HG03575 (cell line): ENCODE results near the gene ANTXR2.

Experiments
- ATAC-seq: cut with Tn5 transposase; IDR thresholded peaks from one replicate; pipeline ENCODE4 v1.9.1; 2021; ENCODE audit not compliant: unreplicated experiment, insufficient number of reproducible peaks, low FRiP score; ENCODE audit errors: extremely low read depth

Gene ANTXR2

GRCh38 chr4:79958466-79959264, 114.4 kb downstream of the ANTXR2 start:
- no peak for ATAC-seq

DNA sequence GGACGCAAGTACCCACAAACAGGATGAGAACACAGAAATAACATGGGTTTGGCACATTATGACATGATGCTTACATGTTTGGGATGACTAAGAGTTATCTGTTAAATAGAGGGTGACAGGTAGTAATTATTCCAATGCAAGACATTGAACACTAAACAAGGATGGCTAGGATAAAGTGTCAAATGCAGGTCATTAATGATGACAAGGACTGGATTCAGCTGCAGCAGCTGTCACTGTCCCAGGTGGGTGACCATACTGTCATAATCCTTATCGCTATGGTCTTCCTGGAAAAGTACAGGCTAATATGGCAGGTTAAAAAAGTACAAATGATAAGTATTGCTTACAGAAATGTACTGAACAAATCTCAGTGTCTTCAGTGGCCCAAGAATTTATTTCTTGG, 123.9 kb downstream of the ANTXR2 start:
- no peak for ATAC-seq

DNA sequence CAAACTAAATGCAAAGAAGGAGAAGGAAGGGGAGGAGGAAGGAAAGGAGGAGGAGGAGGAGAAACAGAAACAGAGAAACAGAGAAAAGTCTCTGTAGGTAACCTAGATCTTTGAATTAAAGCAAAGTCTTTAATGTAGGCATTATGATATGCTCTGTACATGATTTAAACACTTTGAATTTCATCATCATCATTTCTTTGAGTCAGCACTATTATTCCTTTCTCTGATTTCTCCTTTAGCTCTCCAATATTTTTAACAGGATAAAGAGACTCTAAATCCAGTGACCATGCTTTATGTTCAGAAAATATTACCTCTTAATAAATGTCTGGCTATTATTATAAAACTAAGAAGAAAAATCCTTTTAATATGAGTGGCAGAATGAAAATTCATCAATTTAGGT, 124.3 kb downstream of the ANTXR2 start:
- ATAC-seq, result no peak

- ATAC-seq, result no peak
Measured at GRCh38 chr4:79948261-79948660, 124.8 kb downstream of the ANTXR2 start.

- ATAC-seq, result no peak
Measured at GRCh38 chr4:79947386-79947785, 125.6 kb downstream of the ANTXR2 start.

GRCh38 chr4:79935274-79935673, 137.8 kb downstream of the ANTXR2 start:
- ATAC-seq, result no peak

DNA sequence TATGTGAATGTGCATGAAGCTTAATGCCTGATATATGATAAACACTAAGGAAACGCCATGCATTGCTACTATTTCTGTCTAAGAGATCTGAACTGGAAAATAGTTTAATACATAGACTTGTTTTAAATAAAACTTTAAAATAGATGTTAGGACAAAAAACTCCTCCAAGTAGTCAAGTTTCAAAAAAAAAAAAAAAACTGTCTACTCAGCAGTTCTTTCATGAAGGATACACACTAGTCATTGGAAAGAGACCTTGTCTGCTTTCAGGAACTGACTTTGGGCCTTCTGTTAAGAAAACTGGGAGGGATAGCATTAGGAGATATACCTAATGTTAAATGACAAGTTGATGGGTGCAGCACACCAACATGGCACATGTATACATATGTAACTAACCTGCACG, 138.4 kb downstream of the ANTXR2 start:
- no peak for ATAC-seq

DNA sequence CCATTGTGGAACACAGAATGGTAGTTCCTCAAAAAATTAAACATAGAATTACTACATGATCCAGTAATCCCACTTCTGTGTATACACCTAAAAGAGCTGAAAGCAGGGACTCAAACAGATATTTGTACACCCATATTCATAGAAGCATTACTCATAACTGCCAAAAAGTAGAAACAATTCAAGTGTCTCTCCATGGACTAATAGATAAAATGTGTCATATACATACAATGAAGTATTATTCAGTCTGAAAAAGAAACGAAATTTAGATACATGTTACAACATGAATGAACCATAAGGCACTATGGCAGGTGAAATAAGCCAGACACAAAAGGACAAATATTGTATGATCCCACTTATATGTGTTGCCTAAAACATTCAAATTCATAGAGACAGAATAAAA, 145.1 kb downstream of the ANTXR2 start:
- no peak for ATAC-seq

GRCh38 chr4:79923281-79923680, 149.7 kb downstream of the ANTXR2 start:
- no peak for ATAC-seq

- no peak for ATAC-seq
Measured at GRCh38 chr4:79922011-79922410, 151.0 kb downstream of the ANTXR2 start.

GRCh38 chr4:79920163-79920853, 152.7 kb downstream of the ANTXR2 start:
- ATAC-seq, result no peak

- no peak for ATAC-seq
Measured at GRCh38 chr4:79918292-79918691, 154.7 kb downstream of the ANTXR2 start.

GRCh38 chr4:79917246-79917645, 155.8 kb downstream of the ANTXR2 start:
- ATAC-seq, result no peak

GRCh38 chr4:79915246-79915645, 157.8 kb downstream of the ANTXR2 start:
- no peak for ATAC-seq

DNA sequence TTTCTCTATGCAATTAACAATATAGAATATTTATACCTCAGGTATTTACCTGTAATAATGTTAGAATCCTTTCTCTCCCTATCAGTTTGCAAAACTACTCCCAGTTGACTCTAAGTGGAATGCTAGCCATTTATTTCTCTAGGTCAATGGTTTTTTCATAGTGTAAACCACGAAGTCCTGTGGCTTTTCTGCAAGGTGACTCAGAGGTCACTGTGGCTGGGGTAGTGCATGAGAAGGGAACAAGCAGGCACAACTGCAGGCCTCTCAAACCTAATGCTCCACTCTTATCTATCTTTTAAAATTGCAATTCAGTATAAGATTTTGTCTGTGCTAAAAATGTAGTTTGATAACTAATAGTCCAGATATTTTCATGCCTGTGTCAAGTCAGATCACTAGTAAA, 159.4 kb downstream of the ANTXR2 start:
- ATAC-seq, result no peak

DNA sequence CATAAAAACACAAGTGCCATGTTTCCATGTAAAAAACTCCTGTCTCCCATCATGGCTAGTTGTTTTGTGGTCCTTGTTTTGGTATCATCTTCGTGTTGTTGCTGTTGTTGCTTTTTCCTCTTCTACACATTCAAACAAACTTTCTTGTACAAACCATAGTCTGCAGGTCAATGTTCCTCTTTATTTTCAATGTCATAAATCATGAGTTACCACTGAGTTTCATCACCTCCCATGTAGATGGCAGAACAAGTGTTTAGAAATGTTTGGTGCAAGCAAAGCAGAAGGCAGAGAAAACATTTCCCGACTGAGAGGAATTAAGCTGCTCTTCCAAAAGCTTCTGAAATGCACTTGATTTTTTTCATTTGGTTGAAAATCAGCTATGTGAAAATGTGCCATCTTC, 166.0 kb downstream of the ANTXR2 start:
- ATAC-seq, result no peak

DNA sequence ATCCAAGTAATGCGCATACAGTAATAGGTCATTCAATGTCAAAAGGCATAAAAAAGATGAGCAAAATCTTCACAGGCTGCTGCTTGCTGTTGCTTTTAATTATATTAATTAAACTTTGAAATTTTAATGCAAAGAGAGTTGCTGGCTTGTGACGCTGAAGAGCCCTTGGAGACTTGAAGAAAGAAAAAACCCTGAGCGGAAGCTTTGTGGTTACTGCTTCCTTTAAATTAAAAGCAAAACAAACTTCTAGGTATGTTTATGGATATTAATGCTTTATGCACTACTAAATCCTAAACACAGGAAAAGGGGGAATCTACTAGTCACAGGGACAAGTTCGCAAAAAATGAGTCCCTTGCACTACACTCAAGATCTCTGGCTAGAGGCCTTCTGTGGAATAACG, 166.7 kb downstream of the ANTXR2 start:
- ATAC-seq, result no peak

DNA sequence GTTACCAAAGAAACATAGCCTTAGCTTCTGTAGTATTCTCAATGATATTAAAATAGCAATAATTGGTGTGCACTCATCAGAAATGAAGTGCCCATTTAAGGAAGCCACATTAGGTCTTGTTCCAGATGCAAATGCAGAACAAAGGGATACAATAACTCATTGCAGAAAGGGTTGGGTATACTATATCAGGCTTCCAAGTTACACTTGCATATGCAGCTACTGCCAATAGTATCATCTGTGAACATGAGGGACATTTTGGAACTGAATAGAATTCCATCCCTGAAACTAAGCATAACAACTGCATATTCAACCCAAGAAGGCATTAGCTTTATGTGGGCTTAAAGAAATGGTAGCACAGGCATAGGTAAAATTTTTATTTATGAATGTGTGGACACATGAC, 167.8 kb downstream of the ANTXR2 start:
- no peak for ATAC-seq

DNA sequence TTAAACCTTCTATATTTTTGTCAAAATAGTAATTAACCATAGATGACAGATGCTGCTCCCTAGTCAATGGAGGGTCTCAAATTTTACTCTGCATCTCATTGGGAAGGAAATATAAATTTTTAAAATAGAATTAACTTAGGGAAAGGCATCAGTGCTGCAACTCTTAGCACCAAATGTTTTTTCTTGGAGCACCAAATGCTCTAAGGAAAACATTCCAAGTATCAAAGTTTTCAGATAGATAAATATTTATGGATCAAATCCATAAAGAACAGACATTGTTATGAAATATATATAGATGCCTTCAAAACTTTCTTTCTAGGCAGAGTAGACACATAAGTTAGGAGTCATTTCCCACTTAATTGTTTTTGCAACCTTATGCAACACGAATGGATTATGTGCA, 168.7 kb downstream of the ANTXR2 start:
- no peak for ATAC-seq

DNA sequence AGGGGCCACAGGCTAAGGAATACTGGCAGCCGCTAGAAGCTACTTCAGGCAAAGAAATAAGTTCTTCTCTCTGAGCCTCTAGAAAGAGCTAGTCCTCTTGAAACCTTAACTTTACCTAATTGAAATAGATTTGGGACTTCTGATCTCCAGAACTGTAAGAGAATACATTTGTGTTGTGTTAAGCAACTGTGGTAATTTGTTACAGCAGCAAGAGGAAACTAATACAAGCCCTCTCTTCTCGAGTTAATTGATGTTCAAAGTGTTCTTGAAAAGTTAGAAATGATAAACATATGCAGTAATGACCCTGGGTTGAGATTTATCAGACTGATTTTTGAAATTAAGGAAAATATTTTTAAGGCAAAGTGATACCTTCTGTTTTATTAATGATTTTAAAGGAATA, 172.8 kb downstream of the ANTXR2 start:
- ATAC-seq, result no peak

- ATAC-seq, result no peak
Measured at GRCh38 chr4:79899481-79899880, 173.5 kb downstream of the ANTXR2 start.
